ENCODE results near the gene BTBD10. TPM values are rescaled to one million over a fixed set of nuclear protein-coding genes. Genes with fewer than 3 reads are reported as not detected.

BTBD10 gene
- polyA plus RNA-seq, 1 donor from 2014 or later: 143 TPM

- no peaks in the 10 kb centered on the region for H3K9me2 ChIP-seq (ENCODE audit: insufficient read depth, low read length)
- H4K20me1 ChIP-seq (ENCODE audit: insufficient read depth): no peaks in the 10 kb centered on the region
- no peaks in the 10 kb centered on the region for H3F3A ChIP-seq (ENCODE audit: insufficient read depth, low read length, poor library complexity, severe bottlenecking)
- H3K27me3 ChIP-seq (ENCODE audit: insufficient read depth, low read depth, low read length): no peaks in the 10 kb centered on the region
- no peak overlapping the region for H2AFZ ChIP-seq (ENCODE audit: low read depth, low read length)
- H3K4me2 ChIP-seq (ENCODE audit: low read length): no peak overlapping the region
- peaks cover 12% of the 10 kb centered on the region for H3K79me2 ChIP-seq (replicated peaks; ENCODE audit: insufficient read depth, low read length)
- no peak overlapping the region for H3K9ac ChIP-seq (ENCODE audit: low read length)
- H3K9me3 ChIP-seq (ENCODE audit: low read length): no peaks in the 10 kb centered on the region
- TF ChIP-seq TAF1 (IDR thresholded peaks at IDR 0.05; ENCODE audit: low read depth) (no peak), SMC3 (conservative IDR thresholded peaks at IDR 0.05; ENCODE audit: poor library complexity) (no peak), MXI1 (conservative IDR thresholded peaks at IDR 0.05; ENCODE audit: poor library complexity, severe bottlenecking) (no peak), REST (IDR thresholded peaks at IDR 0.05; ENCODE audit: borderline replicate concordance) (no peak), CTCF (IDR thresholded peaks at IDR 0.05; ENCODE audit: poor library complexity, severe bottlenecking) (no peak)
- H3K4me3 ChIP-seq (ENCODE audit: low read length): no peak overlapping the region
- H3K27ac ChIP-seq (ENCODE audit: low read length): no peak overlapping the region
- no peaks in the 10 kb centered on the region for H3K36me3 ChIP-seq (ENCODE audit: insufficient read depth, low read length)
Measured at GRCh38 chr11:13427440-13427839, 35.6 kb downstream of the BTBD10 start.

GRCh38 chr11:13423372-13423771 is 39.6 kb downstream of the BTBD10 start:
- H3K27me3 ChIP-seq (ENCODE audit: insufficient read depth, low read depth, low read length): no peaks in the 10 kb centered on the region
- no peaks in the 10 kb centered on the region for H4K20me1 ChIP-seq (ENCODE audit: insufficient read depth)
- peaks cover 12% of the 10 kb centered on the region for H3K79me2 ChIP-seq (replicated peaks; ENCODE audit: insufficient read depth, low read length)
- no peak overlapping the region for H3K4me3 ChIP-seq (ENCODE audit: low read length)
- peaks cover 6% of the 10 kb centered on the region for H3K36me3 ChIP-seq (ENCODE audit: insufficient read depth, low read length)
- H3K27ac ChIP-seq (ENCODE audit: low read length): no peak overlapping the region
- no peak overlapping the region for H3K4me2 ChIP-seq (ENCODE audit: low read length)
- H3F3A ChIP-seq (ENCODE audit: insufficient read depth, low read length, poor library complexity, severe bottlenecking): no peaks in the 10 kb centered on the region
- no peaks in the 10 kb centered on the region for H3K9me2 ChIP-seq (ENCODE audit: insufficient read depth, low read length)
- H3K9me3 ChIP-seq (ENCODE audit: low read length): no peaks in the 10 kb centered on the region
- TF ChIP-seq EZH2 (IDR thresholded peaks at IDR 0.05; ENCODE audit: borderline replicate concordance, insufficient read depth, low read length, poor library complexity, severe bottlenecking): no peak
- no peak for TF ChIP-seq EP300 (conservative IDR thresholded peaks at IDR 0.05; ENCODE audit: poor library complexity, severe bottlenecking)
- TF ChIP-seq RAD21 (conservative IDR thresholded peaks at IDR 0.05): no peak
- no peak for TF ChIP-seq POLR2AphosphoS5 (IDR thresholded peaks at IDR 0.05)
- no peak for TF ChIP-seq REST (IDR thresholded peaks at IDR 0.05; ENCODE audit: borderline replicate concordance)
- no peak overlapping the region for H2AFZ ChIP-seq (ENCODE audit: low read depth, low read length)
- H3K9ac ChIP-seq (ENCODE audit: low read length): no peak overlapping the region

All from neural cell (in vitro differentiated cells).